Measurements from ENCODE around the gene VTI1A. TPM values are rescaled to one million over a fixed set of nuclear protein-coding genes. Genes with fewer than 3 reads are reported as not detected.
"Not testable (repeated sequence)": the region's sequence is repeated elsewhere in the genome, so short reads cannot be mapped to it uniquely, and the experiment has no call there.

The VTI1A gene
- total and polyA plus RNA-seq, 7 experiments from 2014 or later = 21.7 to 56.8 (median 40.8) TPM

GRCh38 chr10:112536663-112537062 lies 89.6 kb downstream of the VTI1A start:
- H3K27me3 Mint-ChIP-seq = peaks cover 0 to 12% (median 0%) of the 10 kb centered on the region in 5 donors
- no peaks in the 10 kb centered on the region for H3K9me3 ChIP-seq (ENCODE audit: control insufficient read depth in 2 of 3, low read length in 3 of 3)
- intact Hi-C loops (cut with micrococcal nuclease) = no loop called here
- H3K36me3 Mint-ChIP-seq = peaks cover 11 to 45% (median 42%) of the 10 kb centered on the region in 5 donors
- peaks cover 0 to 11% (median 4%) of the 10 kb centered on the region in 3 experiments for H3K36me3 ChIP-seq (ENCODE audit: control insufficient read depth in 2 of 3, insufficient read depth in 3 of 3, low read length in 3 of 3)
- H3K4me1 ChIP-seq (ENCODE audit: control insufficient read depth in 2 of 2, insufficient read depth in 2 of 2, low read length in 2 of 2) = no peaks in the 10 kb centered on the region
- peak overlapping the region in 2 of 9 donors; percentile 28 to 32 for H3K27ac Mint-ChIP-seq
- CTCF ChIA-PET = interaction anchor here (1.2 kb wide), 1 partner anchor 61 kb away, joined by 4 read pairs; no protein-coding TSS in a partner anchor
- no peaks in the 10 kb centered on the region for H3K27me3 ChIP-seq (ENCODE audit: control insufficient read depth in 2 of 2, insufficient read depth in 2 of 2, low read length in 2 of 2)
- H3K9me3 Mint-ChIP-seq = peaks cover 0 to 7% (median 0%) of the 10 kb centered on the region in 11 donors
- no peak for ATAC-seq
- DNase-seq = no peak
- no peak overlapping the region for H3K4me3 ChIP-seq (ENCODE audit: low read length)
- no peak overlapping the region for H3K4me3 Mint-ChIP-seq
- POLR2A ChIA-PET = no interaction called here
- peaks cover 0 to 17% (median 12%) of the 10 kb centered on the region in 7 donors for H3K4me1 Mint-ChIP-seq
- H3K27ac ChIP-seq (ENCODE audit: low read depth, low read length) = no peak overlapping the region

- Histone ChIP-seq H3K27me3 (ENCODE audit: control insufficient read depth in 2 of 2, insufficient read depth in 2 of 2, low read length in 2 of 2) (no peaks in the 10 kb centered on the region), H3K4me3 (ENCODE audit: low read length) (no peak overlapping the region), H3K9me3 (ENCODE audit: control insufficient read depth in 2 of 3, low read length in 3 of 3) (no peaks in the 10 kb centered on the region), H3K27ac (ENCODE audit: low read depth, low read length) (no peak overlapping the region), H3K36me3 (ENCODE audit: control insufficient read depth in 2 of 3, insufficient read depth in 3 of 3, low read length in 3 of 3) (peaks cover 0 to 11% (median 4%) of the 10 kb centered on the region in 3 experiments), H3K4me1 (ENCODE audit: control insufficient read depth in 2 of 2, insufficient read depth in 2 of 2, low read length in 2 of 2) (no peaks in the 10 kb centered on the region)
- Mint-ChIP-seq H3K27me3 (peaks cover 0 to 8% (median 0%) of the 10 kb centered on the region in 5 donors), H3K4me3 (no peak overlapping the region), H3K36me3 (peaks cover 16 to 58% (median 56%) of the 10 kb centered on the region in 5 donors), H3K27ac (no peak overlapping the region), H3K4me1 (peaks cover 0 to 9% (median 5%) of the 10 kb centered on the region in 7 donors), H3K9me3 (peaks cover 0 to 7% (median 4%) of the 10 kb centered on the region in 11 donors)
- CTCF ChIA-PET = no interaction called here
- no peak for ATAC-seq
- intact Hi-C loops (cut with micrococcal nuclease) = no loop called here
- POLR2A ChIA-PET = no interaction called here
- no peak for DNase-seq
These were observed 91.2 kb downstream of the VTI1A start for GRCh38 chr10:112538168-112538567.

GRCh38 chr10:112539340-112539739 lies 92.3 kb downstream of the VTI1A start:
- no peaks in the 10 kb centered on the region for H3K27me3 ChIP-seq (ENCODE audit: control insufficient read depth in 2 of 2, insufficient read depth in 2 of 2, low read length in 2 of 2)
- Mint-ChIP-seq H3K36me3 (peaks cover 16 to 62% (median 57%) of the 10 kb centered on the region in 5 donors), H3K27ac (no peak overlapping the region), H3K4me1 (peaks cover 0 to 7% (median 5%) of the 10 kb centered on the region in 7 donors), H3K4me3 (no peak overlapping the region), H3K27me3 (peaks cover 0 to 3% (median 0%) of the 10 kb centered on the region in 5 donors), H3K9me3 (peaks cover 0 to 10% (median 4%) of the 10 kb centered on the region in 11 donors)
- H3K36me3 ChIP-seq (ENCODE audit: control insufficient read depth in 2 of 3, insufficient read depth in 3 of 3, low read length in 3 of 3) = peaks cover 0 to 11% (median 4%) of the 10 kb centered on the region in 3 experiments
- H3K4me1 ChIP-seq (ENCODE audit: control insufficient read depth in 2 of 2, insufficient read depth in 2 of 2, low read length in 2 of 2) = no peaks in the 10 kb centered on the region
- ChIA-PET CTCF (no interaction called here), POLR2A (interaction anchor here (0.7 kb wide), 1 partner anchor 1554 kb away, joined by 3 read pairs; no protein-coding TSS in a partner anchor)
- intact Hi-C loops (cut with micrococcal nuclease) = no loop called here
- H3K4me3 ChIP-seq (ENCODE audit: low read length) = no peak overlapping the region
- no peak overlapping the region for H3K27ac ChIP-seq (ENCODE audit: low read depth, low read length)
- no peaks in the 10 kb centered on the region for H3K9me3 ChIP-seq (ENCODE audit: control insufficient read depth in 2 of 3, low read length in 3 of 3)
- no peak for DNase-seq
- no peak for ATAC-seq

- H3K27me3 Mint-ChIP-seq; H3K4me1 Mint-ChIP-seq; H3K4me1 ChIP-seq (ENCODE audit: control insufficient read depth in 2 of 2, insufficient read depth in 2 of 2, low read length in 2 of 2); CTCF ChIA-PET; H3K27ac ChIP-seq (ENCODE audit: low read depth, low read length); H3K27ac Mint-ChIP-seq; DNase-seq; H3K27me3 ChIP-seq (ENCODE audit: control insufficient read depth in 2 of 2, insufficient read depth in 2 of 2, low read length in 2 of 2); H3K9me3 ChIP-seq (ENCODE audit: control insufficient read depth in 2 of 3, low read length in 3 of 3); H3K4me3 ChIP-seq (ENCODE audit: low read length); H3K4me3 Mint-ChIP-seq; intact Hi-C loops (cut with micrococcal nuclease); ATAC-seq; POLR2A ChIA-PET; H3K36me3 ChIP-seq (ENCODE audit: control insufficient read depth in 2 of 3, insufficient read depth in 3 of 3, low read length in 3 of 3): not testable (repeated sequence)
- Mint-ChIP-seq H3K9me3 (peaks cover 0 to 10% (median 4%) of the 10 kb centered on the region in 11 donors), H3K36me3 (peaks cover 16 to 64% (median 57%) of the 10 kb centered on the region in 5 donors)
These were observed 95.8 kb downstream of the VTI1A start for GRCh38 chr10:112542823-112543222.

- H3K27ac Mint-ChIP-seq = no peak overlapping the region
- Histone ChIP-seq H3K4me3 (ENCODE audit: low read length) (no peak overlapping the region), H3K4me1 (ENCODE audit: control insufficient read depth in 2 of 2, insufficient read depth in 2 of 2, low read length in 2 of 2) (no peaks in the 10 kb centered on the region), H3K27ac (ENCODE audit: low read depth, low read length) (no peak overlapping the region), H3K27me3 (ENCODE audit: control insufficient read depth in 2 of 2, insufficient read depth in 2 of 2, low read length in 2 of 2) (no peaks in the 10 kb centered on the region), H3K36me3 (ENCODE audit: control insufficient read depth in 2 of 3, insufficient read depth in 3 of 3, low read length in 3 of 3) (no peaks in the 10 kb centered on the region), H3K9me3 (ENCODE audit: control insufficient read depth in 2 of 3, low read length in 3 of 3) (no peaks in the 10 kb centered on the region)
- no peak for DNase-seq
- H3K9me3 Mint-ChIP-seq = peaks cover 0 to 10% (median 0%) of the 10 kb centered on the region in 11 donors
- ChIA-PET POLR2A (interaction anchor here (0.7 kb wide), 1 partner anchor 887 kb away, joined by 3 read pairs; no protein-coding TSS in a partner anchor), CTCF (no interaction called here)
- no peak overlapping the region for H3K4me3 Mint-ChIP-seq
- no peak for ATAC-seq
- H3K36me3 Mint-ChIP-seq = peaks cover 5 to 44% (median 31%) of the 10 kb centered on the region in 5 donors
- H3K4me1 Mint-ChIP-seq = peaks cover 0 to 6% (median 0%) of the 10 kb centered on the region in 7 donors
- intact Hi-C loops (cut with micrococcal nuclease) = no loop called here
- H3K27me3 Mint-ChIP-seq = no peaks in the 10 kb centered on the region
These were observed 99.5 kb downstream of the VTI1A start for GRCh38 chr10:112546474-112546873.

- CTCF ChIA-PET = no interaction called here
- Mint-ChIP-seq H3K4me3 (no peak overlapping the region), H3K4me1 (peaks cover 0 to 8% (median 0%) of the 10 kb centered on the region in 7 donors)
These were observed 101.7 kb downstream of the VTI1A start for GRCh38 chr10:112548535-112549276.

More at GRCh38 chr10:112548535-112549276, 101.7 kb downstream of the VTI1A start:
- Histone ChIP-seq H3K4me1 (ENCODE audit: control insufficient read depth in 2 of 2, insufficient read depth in 2 of 2, low read length in 2 of 2) (no peaks in the 10 kb centered on the region), H3K9me3 (ENCODE audit: control insufficient read depth in 2 of 3, low read length in 3 of 3) (no peaks in the 10 kb centered on the region), H3K27ac (ENCODE audit: low read depth, low read length) (no peak overlapping the region), H3K36me3 (ENCODE audit: control insufficient read depth in 2 of 3, insufficient read depth in 3 of 3, low read length in 3 of 3) (no peaks in the 10 kb centered on the region), H3K4me3 (ENCODE audit: low read length) (no peak overlapping the region), H3K27me3 (ENCODE audit: control insufficient read depth in 2 of 2, insufficient read depth in 2 of 2, low read length in 2 of 2) (no peaks in the 10 kb centered on the region)
- peaks cover 6 to 40% (median 19%) of the 10 kb centered on the region in 5 donors for H3K36me3 Mint-ChIP-seq
- H3K9me3 Mint-ChIP-seq = peaks cover 0 to 1% (median 0%) of the 10 kb centered on the region in 11 donors
- H3K27ac Mint-ChIP-seq = no peak overlapping the region
- H3K27me3 Mint-ChIP-seq = no peaks in the 10 kb centered on the region
- DNase-seq (no peak), ATAC-seq (no peak)
- intact Hi-C loops (cut with micrococcal nuclease) = no loop called here
- POLR2A ChIA-PET = no interaction called here
